DOHH2 (cell line): ENCODE results near the gene KIF13A.

Source experiments
- EZH2phosphoT487 ChIP-seq: fragments of 200-600 bp; sonication (generic); IDR thresholded peaks from 2 replicates; pipeline ENCODE4 v1.6.1; 2017; ENCODE audit warnings: borderline replicate concordance, mild to moderate bottlenecking, antibody characterized with exemption, low read length, moderate library complexity, mixed read lengths
- TF ChIP-seq, protein P1 (sequence below): fragments of 200-600 bp; sonication (generic); IDR thresholded peaks from one replicate; pipeline ENCODE4 v1.5.1; 2014; ENCODE audit warnings: antibody characterized with exemption, mild to moderate bottlenecking, low read depth, low read length; ENCODE audit not compliant: poor library complexity, severe bottlenecking

DNA sequence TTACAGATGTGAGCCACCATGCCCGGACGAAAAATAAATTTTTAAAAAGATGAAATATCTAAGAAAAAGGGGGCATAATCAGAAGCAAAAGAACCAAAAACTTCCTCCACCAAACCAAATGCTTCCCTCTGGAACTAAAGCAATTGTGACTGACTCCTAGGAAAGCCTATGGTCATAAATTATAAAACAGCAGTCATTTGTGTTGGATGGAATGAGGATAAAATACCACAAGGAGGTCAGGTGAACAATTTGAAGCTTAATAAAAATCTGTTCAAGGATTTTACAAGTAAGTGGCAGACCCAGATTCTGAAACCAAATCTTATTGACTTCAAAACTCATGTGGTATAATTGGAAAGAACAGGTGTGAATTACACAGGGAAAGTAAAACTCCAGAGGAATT is 114.5 kb downstream of the KIF13A start:
- TF ChIP-seq, protein P1, sequence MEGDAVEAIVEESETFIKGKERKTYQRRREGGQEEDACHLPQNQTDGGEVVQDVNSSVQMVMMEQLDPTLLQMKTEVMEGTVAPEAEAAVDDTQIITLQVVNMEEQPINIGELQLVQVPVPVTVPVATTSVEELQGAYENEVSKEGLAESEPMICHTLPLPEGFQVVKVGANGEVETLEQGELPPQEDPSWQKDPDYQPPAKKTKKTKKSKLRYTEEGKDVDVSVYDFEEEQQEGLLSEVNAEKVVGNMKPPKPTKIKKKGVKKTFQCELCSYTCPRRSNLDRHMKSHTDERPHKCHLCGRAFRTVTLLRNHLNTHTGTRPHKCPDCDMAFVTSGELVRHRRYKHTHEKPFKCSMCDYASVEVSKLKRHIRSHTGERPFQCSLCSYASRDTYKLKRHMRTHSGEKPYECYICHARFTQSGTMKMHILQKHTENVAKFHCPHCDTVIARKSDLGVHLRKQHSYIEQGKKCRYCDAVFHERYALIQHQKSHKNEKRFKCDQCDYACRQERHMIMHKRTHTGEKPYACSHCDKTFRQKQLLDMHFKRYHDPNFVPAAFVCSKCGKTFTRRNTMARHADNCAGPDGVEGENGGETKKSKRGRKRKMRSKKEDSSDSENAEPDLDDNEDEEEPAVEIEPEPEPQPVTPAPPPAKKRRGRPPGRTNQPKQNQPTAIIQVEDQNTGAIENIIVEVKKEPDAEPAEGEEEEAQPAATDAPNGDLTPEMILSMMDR = no peak
- TF ChIP-seq EZH2phosphoT487 = no peak
